H54 (cell line): ENCODE data around the gene ZNF30.
"Not testable (repeated sequence)": the region's sequence is repeated elsewhere in the genome, so short reads cannot be mapped to it uniquely, and the experiment has no call there.

ENCODE experiments used
- DNase-seq: peaks from one replicate; pipeline ENCODE4 v3.0.0; 2011; ENCODE audit warnings: low spot score, mixed read lengths; ENCODE audit not compliant: insufficient read length
- FAIRE-seq: peaks from 3 replicates; lab custom pipeline; 2011; peaks lifted over from hg19 to GRCh38; lab: Jason Lieb, UNC
- POLR2A ChIP-seq: IDR thresholded peaks from 2 replicates; pipeline ENCODE4 v1.6.1; 2011; ENCODE audit warnings: low read depth, mild to moderate bottlenecking, low read length

The ZNF30 gene

DNA sequence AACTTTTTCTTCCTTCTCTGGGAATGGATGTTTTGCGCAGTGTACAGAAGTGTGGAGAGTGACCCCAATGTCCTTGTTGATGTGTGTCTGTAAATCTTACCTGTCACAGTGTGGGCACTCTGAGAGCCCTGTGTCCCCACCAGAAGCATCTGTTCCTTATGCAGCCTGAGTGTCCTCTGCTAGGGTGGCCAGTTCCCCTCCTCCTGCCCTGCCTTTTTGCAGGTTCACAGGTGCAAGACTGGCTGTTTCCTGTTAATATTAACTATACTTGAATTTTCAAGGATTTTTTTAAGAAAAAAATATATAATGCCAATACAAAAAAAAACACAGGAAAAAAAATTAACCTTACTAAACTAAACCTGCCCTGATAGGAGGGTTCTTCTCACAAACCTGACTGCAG, 61.4 kb downstream of the ZNF30 start:
- no peak for TF ChIP-seq POLR2A
- no peak for FAIRE-seq
- DNase-seq: no peak

DNA sequence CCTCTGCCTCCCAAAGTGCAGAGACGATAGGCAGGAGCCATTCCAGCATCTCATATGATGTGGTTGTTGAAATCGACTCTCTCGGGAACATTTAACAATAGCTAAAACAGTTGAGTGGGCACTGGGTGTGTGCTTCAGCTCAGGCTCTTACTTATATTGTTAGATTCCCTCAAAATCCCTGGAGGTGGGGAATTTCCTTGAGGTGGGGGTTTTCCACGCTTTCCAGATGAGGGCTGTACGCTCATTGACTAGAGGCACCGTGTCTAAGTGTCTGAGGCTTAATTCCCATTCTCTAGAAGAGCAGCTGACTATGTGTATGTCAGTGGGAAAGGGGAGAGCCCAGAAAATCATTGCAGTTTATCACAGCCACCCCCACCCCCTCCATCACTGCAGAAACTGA, 62.6 kb downstream of the ZNF30 start:
- FAIRE-seq (no peak), DNase-seq (no peak)
- no peak for TF ChIP-seq POLR2A

DNA sequence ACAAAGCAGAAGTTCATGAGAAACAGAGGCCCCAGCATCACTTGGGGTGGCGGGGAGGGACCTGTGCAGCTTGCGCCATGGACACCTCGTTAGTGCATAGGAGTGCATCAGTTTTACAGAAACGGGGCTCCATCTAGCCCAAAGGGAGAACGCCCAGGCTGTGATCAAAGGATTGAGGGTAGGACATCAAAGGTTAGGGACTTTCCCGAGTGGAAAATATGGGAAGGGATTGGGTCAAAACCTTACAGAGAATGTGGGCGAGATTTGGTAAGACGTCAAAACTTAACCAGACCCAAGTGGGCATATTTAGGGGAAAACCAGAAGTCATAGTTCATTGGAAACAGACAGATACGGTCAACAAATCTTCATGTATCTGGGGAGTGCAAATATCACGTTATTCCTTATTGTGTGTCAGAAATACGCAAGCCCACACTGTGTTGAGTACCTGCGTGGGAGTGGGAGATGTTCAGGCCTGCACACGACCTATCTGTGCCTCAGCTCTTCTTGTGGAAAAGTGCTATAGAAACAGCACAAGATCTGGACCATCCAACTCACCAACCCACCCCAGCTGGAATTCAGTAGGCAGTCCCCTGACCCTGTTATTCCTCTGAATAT, 64.0 kb downstream of the ZNF30 start:
- DNase-seq: no peak
- FAIRE-seq: no peak
- no peak for TF ChIP-seq POLR2A

DNA sequence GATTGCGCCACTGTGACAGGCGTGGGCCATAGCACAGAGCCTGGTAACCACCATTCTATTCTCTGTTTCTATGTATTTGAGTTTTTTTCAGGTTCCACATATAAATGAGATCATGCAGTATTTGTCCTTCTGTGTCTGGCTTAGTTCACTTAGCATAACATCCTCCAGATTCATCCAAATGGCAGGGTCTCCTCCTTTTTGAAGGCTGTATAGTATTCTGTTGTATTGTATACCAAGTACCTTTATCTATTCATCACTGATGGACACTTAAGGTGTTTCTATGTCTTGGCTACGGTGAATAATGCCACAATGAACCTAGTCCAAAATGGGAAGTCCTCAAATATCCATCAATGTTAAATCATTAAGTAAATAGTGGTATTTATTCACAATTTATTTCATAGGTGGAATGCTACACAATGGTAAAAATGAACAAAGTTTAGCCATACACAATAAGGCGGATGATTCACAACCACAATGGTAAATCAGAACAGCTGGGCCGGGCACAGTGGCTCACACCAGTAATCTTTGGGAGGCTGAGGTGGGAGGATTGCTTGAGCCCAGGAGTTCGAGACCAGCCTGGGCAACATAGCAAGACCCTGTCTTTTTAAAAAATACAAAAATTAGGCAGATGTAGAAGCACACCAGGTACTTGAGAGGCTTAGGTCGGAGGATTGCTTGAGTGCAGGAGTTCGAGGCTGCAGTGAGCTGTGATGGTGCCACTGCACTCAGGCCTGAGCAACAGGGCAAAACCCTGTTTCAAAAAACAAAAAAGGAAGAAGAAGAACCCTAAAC, 65.0 kb downstream of the ZNF30 start:
- no peak for TF ChIP-seq POLR2A
- DNase-seq (no peak), FAIRE-seq (no peak)

DNA sequence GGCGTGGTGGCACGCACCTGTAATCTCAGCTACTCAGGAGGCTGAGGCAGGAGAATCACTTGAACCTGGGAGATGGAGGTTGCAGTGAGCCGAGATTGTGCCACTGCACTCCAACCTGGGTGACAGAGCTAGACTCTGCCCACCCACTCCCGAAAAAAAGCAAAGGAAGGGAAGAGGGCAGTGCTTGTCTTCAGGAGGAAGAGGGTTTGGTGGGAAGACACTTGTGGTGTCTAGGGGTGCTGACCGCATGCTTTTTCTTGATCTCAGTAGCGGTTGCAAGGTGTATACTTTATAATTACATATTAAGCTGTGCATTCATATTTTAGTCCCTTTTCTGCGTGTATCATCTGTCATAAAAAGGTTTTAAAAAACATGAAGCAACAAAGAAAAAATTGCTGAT, 65.9 kb downstream of the ZNF30 start:
- DNase-seq, FAIRE-seq: not testable (repeated sequence)

DNA sequence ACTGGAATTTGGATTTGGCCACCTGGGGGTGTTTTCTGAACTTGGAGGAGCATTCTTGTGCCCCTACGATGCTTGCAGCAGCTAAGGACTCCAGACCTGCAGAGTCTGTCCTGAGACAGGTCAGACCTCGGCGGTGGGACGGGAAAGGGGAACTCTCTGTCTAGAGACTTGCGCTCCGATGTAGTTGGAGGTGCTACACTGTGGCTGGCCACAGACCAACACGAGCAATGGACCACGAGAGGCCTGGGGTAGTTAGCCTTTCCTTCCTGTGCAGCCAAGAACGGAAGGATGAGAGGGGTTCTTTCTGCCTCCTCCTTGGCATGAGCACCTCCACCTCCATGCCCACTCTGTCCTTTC, 67.6 kb downstream of the ZNF30 start:
- TF ChIP-seq POLR2A: no peak
- DNase-seq: no peak
- no peak for FAIRE-seq
